K562 (cell line): ENCODE results near the gene ZNF384. TPM values are rescaled to one million over a fixed set of nuclear protein-coding genes. Genes with fewer than 3 reads are reported as not detected.
A peak's percentile ranks its signal among the peaks of the same experiment; 100 is the strongest.

Experiments
- ATAC-seq: fragments of 200-7000 bp; cut with Tn5 transposase; 3 replicates; pipeline ENCODE4 v1.9.1; 2020; ENCODE audit warnings: moderate library complexity
- BruUV-seq: library from RNA; stranded (reverse); fragments of 400-500 nt; replicated peaks from 2 replicates; lab custom pipeline; 2021; lab: Mats Ljungman, UMichigan
- CTCF ChIA-PET: fragments of 300-600 bp; formaldehyde crosslinking; extraction: SDS; loops from one replicate; lab custom pipeline; 2021; ENCODE audit warnings: low intra/inter-chr PET ratio; lab: Yijun Ruan, JAX
- POLR2A ChIA-PET: fragments of 300-600, 350-650 bp; sonication (Branson Sonifier 250); formaldehyde crosslinking; extraction: SDS; loops from one replicate; lab custom pipeline; 2021; ENCODE audit warnings: antibody characterized with exemption, inconsistent platforms; lab: Yijun Ruan, JAX
- DNase-seq, 4 experiments: peaks; one replicate each; pipeline versions ENCODE4 v3.0.0 to v3.0.0-alpha.2; 2011 to 2018; ENCODE audit warnings: low spot score in 3 of 4, mixed read lengths in 3 of 4; ENCODE audit errors: extremely low read depth in 1 of 4
- FAIRE-seq: peaks from 2 replicates; lab custom pipeline; 2011; peaks lifted over from hg19 to GRCh38; lab: Jason Lieb, UNC
- H2AFZ ChIP-seq: 2 replicates; pipeline ENCODE4 v1.6.0; 2011; ENCODE audit warnings: low read depth, low read length, control low read depth, inconsistent platforms
- H3K27ac ChIP-seq: fragments of 200-600 bp; 3 replicates; pipeline ENCODE4 v1.8.0; 2011; ENCODE audit warnings: low read depth, mild to moderate bottlenecking, control low read depth, inconsistent platforms, low read length, moderate library complexity, mixed read lengths; ENCODE audit errors: extremely low read depth
- H3K27me3 ChIP-seq, 2 experiments: fragments of 300-600 bp in 1 of 2; 2 replicates in 1 of 2; 3 replicates in 1 of 2; pipeline versions ENCODE4 v1.6.0 to v1.8.0; 2011; ENCODE audit warnings: inconsistent platforms in 2 of 2, low read length in 2 of 2, mild to moderate bottlenecking in 1 of 2, mixed read lengths in 1 of 2, moderate library complexity in 1 of 2; ENCODE audit not compliant: control insufficient read depth in 2 of 2, insufficient read depth in 2 of 2
- H3K36me3 ChIP-seq: fragments of 300-600 bp; 3 replicates; pipeline ENCODE4 v1.8.0; 2011; ENCODE audit warnings: mild to moderate bottlenecking, low read length, inconsistent platforms; ENCODE audit not compliant: control insufficient read depth, insufficient read depth
- H3K4me1 ChIP-seq, 2 experiments: fragments of 200-600 bp in 1 of 2; replicated peaks in 1 of 2; 2 replicates in 1 of 2; 3 replicates in 1 of 2; pipeline versions ENCODE4 v1.5.1 to v1.8.0; 2011; ENCODE audit warnings: inconsistent platforms in 2 of 2, low read length in 2 of 2, mild to moderate bottlenecking in 1 of 2, mixed read lengths in 1 of 2, moderate library complexity in 1 of 2; ENCODE audit not compliant: control insufficient read depth in 2 of 2, insufficient read depth in 2 of 2
- H3K4me2 ChIP-seq: 2 replicates; pipeline ENCODE4 v1.6.1; 2011; ENCODE audit warnings: low read length, control low read depth, inconsistent platforms, mixed read lengths; ENCODE audit not compliant: insufficient read depth
- H3K4me3 ChIP-seq: fragments of 200-600 bp; sonication (generic), shearing (Covaris generic); 2 replicates; pipeline ENCODE4 v1.5.1; 2016; ENCODE audit warnings: control low read depth, inconsistent platforms
- H3K79me2 ChIP-seq: fragments of 200-600 bp; 3 replicates; pipeline ENCODE4 v1.8.0; 2011; ENCODE audit warnings: low read length, inconsistent platforms; ENCODE audit not compliant: control insufficient read depth, insufficient read depth
- H3K9ac ChIP-seq, 2 experiments: 2 replicates each; pipeline versions ENCODE4 v1.6.0 to v1.6.1; 2011; ENCODE audit warnings: low read depth in 2 of 2, low read length in 2 of 2, control low read depth in 1 of 2, inconsistent platforms in 1 of 2, mild to moderate bottlenecking in 1 of 2, mixed read lengths in 1 of 2; ENCODE audit not compliant: insufficient read depth in 1 of 2
- H3K9me1 ChIP-seq: one replicate; pipeline ENCODE4 v1.6.0; 2011; ENCODE audit warnings: inconsistent platforms, mild to moderate bottlenecking, low read length, moderate library complexity; ENCODE audit not compliant: control insufficient read depth, insufficient read depth
- H3K9me3 ChIP-seq: replicated peaks from 2 replicates; pipeline ENCODE4 v1.5.1; 2011; ENCODE audit warnings: low read depth, low read length, inconsistent platforms; ENCODE audit not compliant: control insufficient read depth, insufficient read depth
- H4K20me1 ChIP-seq: replicated peaks from 2 replicates; pipeline ENCODE4 v1.6.1; 2011; ENCODE audit warnings: low read length, inconsistent platforms, mixed read lengths; ENCODE audit not compliant: control insufficient read depth, insufficient read depth
- DMBX1 ChIP-seq: fragments of 250-450 bp; sonication (Bioruptor Pico); IDR thresholded peaks from 2 replicates; pipeline ENCODE4 v1.8.0; 2022; ENCODE audit warnings: inconsistent platforms, mild to moderate bottlenecking, moderate library complexity, borderline replicate concordance
- NR3C1 ChIP-seq: sonication (generic); formaldehyde crosslinking; IDR thresholded peaks from 2 replicates; pipeline ENCODE4 v1.8.1; 2022; ENCODE audit warnings: missing genetic modification reagents
- POLR2G ChIP-seq: fragments of 200-400 bp; formaldehyde crosslinking; IDR thresholded peaks from 2 replicates; pipeline ENCODE4 v1.6.1; 2017; ENCODE audit warnings: low read depth, mild to moderate bottlenecking, antibody characterized with exemption, low read length, moderate library complexity
- WGBS: fragments of 100-300 bp; shearing (Covaris generic); methylation state at CpG from one replicate; pipeline ENCODE4 v1.1.6; 2016; ENCODE audit warnings: low coverage, mixed read lengths; ENCODE audit not compliant: insufficient coverage; ENCODE audit errors: missing lambda C conversion rate; 5-methylcytosine and 5-hydroxymethylcytosine counted together
- in situ Hi-C: fragments of 300-500 bp; cut with MboI; formaldehyde crosslinking; loops from 4 replicates; pipeline ENCODE4 v1.15.0; 2018; ENCODE audit warnings: inconsistent platforms, mixed read lengths
- intact Hi-C: fragments of 100-400 bp; cut with micrococcal nuclease; formaldehyde crosslinking; loops from 2 replicates; pipeline ENCODE4 v1.14.2; 2022
- polyA plus RNA-seq, 8 experiments: library from polyadenylated mRNA; depleted of rRNA in 4 of 8; stranded (reverse) in 5 of 8; unstranded in 3 of 8; fragments of >200 nt; fragmentation: Nextera tagmentation in 2 of 8; fragmentation: Illumina TruSeq in 1 of 8; extraction: Ambion mirVana in 2 of 8; extraction: Trizol in 1 of 8; gene quantifications; 2 replicates each; pipeline versions ENCODE4 v1.2.1 to v1.2.3, GENCODE V29; 2011 to 2014; ENCODE audit warnings: inconsistent platforms in 1 of 8, missing spikeins in 1 of 8
- total RNA-seq, 7 experiments: library from RNA; depleted of rRNA in 6 of 7; stranded (reverse); fragments of >200 nt in 6 of 7; fragmentation: Illumina TruSeq in 2 of 7; extraction: Trizol in 2 of 7; gene quantifications; 2 replicates each; pipeline versions ENCODE4 v1.2.1 to v1.2.3, GENCODE V29; 2011 to 2021; ENCODE audit warnings: low replicate concordance in 1 of 7

Gene ZNF384
- total and polyA plus RNA-seq, 9 of the 15 experiments (the other 6 are each of a cell fraction or from before 2014, with no cell fraction given), result 0.36 to 64.8 (median 21.3) TPM

GRCh38 chr12:6696690-6697583 is 7.8 kb upstream of the ZNF384 start:
- Histone ChIP-seq H3K4me2 (no peak overlapping the region), H3K4me1 (peaks cover 0 to 30% of the 10 kb centered on the region in 2 experiments; a peak in 2 of 5 replicates), H3K27ac (no peak overlapping the region), H3K9me1 (no peaks in the 10 kb centered on the region), H3K27me3 (peaks cover 11 to 27% of the 10 kb centered on the region in 2 experiments; a peak in 4 of 5 replicates), H3K9me3 (no peaks in the 10 kb centered on the region), H3K36me3 (no peaks in the 10 kb centered on the region), H3K4me3 (no peak overlapping the region), H2AFZ (no peak overlapping the region), H4K20me1 (no peaks in the 10 kb centered on the region), H3K79me2 (no peaks in the 10 kb centered on the region), H3K9ac (no peak overlapping the region)
- DNase-seq (no peak), ATAC-seq (no peak), FAIRE-seq (no peak)
- no TSS peak for BruUV-seq
- intact Hi-C loops (no loop called here), in situ Hi-C loops (no loop called here)
- ChIA-PET CTCF (interaction anchor here (0.7 to 1.4 kb wide), 2 partner anchors 98 to 134 kb away, joined by 4 to 5 read pairs; no protein-coding TSS in a partner anchor), POLR2A (interaction anchor here (0.5 to 2.8 kb wide), 3 partner anchors 8 to 374 kb away, joined by 3 to 11 read pairs (median 3); partner anchors contain the start of gene ZNF384)
- 45% methylated on average over 16 of the region's 17 CpGs for WGBS
- no peak for TF ChIP-seq NR3C1
- no peak for TF ChIP-seq DMBX1 (CRISPR knock-in tag)
- TF ChIP-seq POLR2G, result peak; percentile 44
